Ovary (tissue), 9 donors: ENCODE measurements around the gene MYBPC2. TPM values are rescaled to one million over a fixed set of nuclear protein-coding genes. Genes with fewer than 3 reads are reported as not detected.
A peak's percentile ranks its signal among the peaks of the same experiment; 100 is the strongest.

ENCODE experiments used
- DNase-seq, 5 donors: peaks; one replicate each; pipeline ENCODE4 v3.0.0-alpha.2; 2019 to 2020
- H3K27ac ChIP-seq, 2 donors: fragments of 200-600 bp; one replicate each; pipeline versions ENCODE4 v1.5.1 to v1.8.0; 2019 to 2022
- H3K27me3 ChIP-seq: fragments of 200-600 bp; one replicate; pipeline ENCODE4 v1.8.0; 2022
- H3K36me3 ChIP-seq: fragments of 200-600 bp; sonication (generic); one replicate; pipeline ENCODE4 v1.5.1; 2019
- H3K4me1 ChIP-seq: one replicate; pipeline ENCODE4 v1.8.1; 2013; ENCODE audit warnings: mild to moderate bottlenecking, moderate library complexity; ENCODE audit not compliant: insufficient read depth
- H3K4me3 ChIP-seq: fragments of 200-600 bp; sonication (generic); one replicate; pipeline ENCODE4 v1.5.1; 2017
- H3K9me3 ChIP-seq, 2 donors: fragments of 200-600 bp in 1 of 2; sonication (generic) in 1 of 2; one replicate each; pipeline versions ENCODE4 v1.5.1 to v1.8.1; 2013 to 2019; ENCODE audit warnings: mild to moderate bottlenecking in 1 of 2, moderate library complexity in 1 of 2
- CTCF ChIP-seq, 3 donors: fragments of 450-650 bp in 2 of 3; fragments of 200-600 bp in 1 of 3; IDR thresholded peaks; one replicate each; pipeline versions ENCODE4 v1.5.1 to v1.8.0; 2016 to 2022; ENCODE audit warnings: antibody characterized with exemption in 3 of 3, mild to moderate bottlenecking in 1 of 3
- EP300 ChIP-seq: sonication (generic); formaldehyde crosslinking; IDR thresholded peaks from one replicate; pipeline ENCODE4 v1.6.1; 2017; ENCODE audit warnings: antibody characterized with exemption
- POLR2A ChIP-seq: fragments of 450-650 bp; IDR thresholded peaks from one replicate; pipeline ENCODE4 v1.6.1; 2017; ENCODE audit warnings: antibody characterized with exemption, mild to moderate bottlenecking, moderate library complexity
- WGBS, 3 donors: extraction: QIAGEN DNeasy Blood & Tissue Kit in 1 of 3; methylation state at CpG; one replicate each; pipeline versions ENCODE4 v1.1.5 to v1.1.7; 2013 to 2017; 5-methylcytosine and 5-hydroxymethylcytosine counted together
- intact Hi-C, 4 donors: fragments of 100-400 bp; cut with DNase I; formaldehyde crosslinking; loops; one replicate each; pipeline versions ENCODE4 v1.11.0 to v1.15.1; 2022 to 2023
- polyA plus RNA-seq, 2 donors: library from polyadenylated mRNA; stranded (reverse); fragments of 200-250 nt in 1 of 2; fragments of 350-450 nt in 1 of 2; fragmentation: Illumina TruSeq in 1 of 2; extraction: RNeasy Lipid Tissue Mini Kit (QIAGEN cat#74804) in 1 of 2; gene quantifications; one replicate each; pipeline ENCODE4 v1.2.3, GENCODE V29; 2013 to 2014
- total RNA-seq, 7 donors: library from RNA; depleted of rRNA in 2 of 7; stranded (reverse); fragments of >200 nt in 2 of 7; fragmentation: NEBNext Ultra II Directional in 3 of 7; extraction: Animal tissue kit (Norgen Biotek cat#: 25700) in 3 of 7; gene quantifications; one replicate each; pipeline versions ENCODE4 v1.1.0 to v1.2.4, GENCODE V29; 2016 to 2023
- donor health status: DM: no; HTN: no; CAD: no; lungs with moderate emphysema.
- donor health status: DM: no; HTN: no; CAD: no.
- donor health status: Bipolar disorder and iron deficiency.
- donor health status: DM: yes; HTN: yes; CAD: no.
- donor health status: DM: no; HTN: no; CAD: no.
- donor health status: DM: yes; HTN: yes; CAD: no.

Gene MYBPC2
- total and polyA plus RNA-seq, 9 donors: 0.05 to 0.28 (median 0.10) TPM; not detected in 5

- Histone ChIP-seq H3K27ac (no peak within 1 kb of the TSS), H3K36me3 (no peaks in the 10 kb centered on the region), H3K4me1 (peaks cover 6% of the 10 kb centered on the region), H3K27me3 (no peaks in the 10 kb centered on the region), H3K4me3 (no peak within 1 kb of the TSS), H3K9me3 (no peaks in the 10 kb centered on the region)
- TF ChIP-seq EP300 (no peak), CTCF (IDR thresholded peaks at IDR 0.05) (no peak), POLR2A (no peak)
- intact Hi-C loops: loop anchor here in 3 of 4 donors (5.0 to 10.0 kb wide), 3 partner anchors 162 to 352 kb away; partner anchors contain the start of genes ACP4 (in 1 of the 3) and IZUMO2 (in 1 of the 3)
- no peak for DNase-seq
- WGBS, 3 donors: 18 to 33% (median 21%) methylated on average over 20 to 22 of the region's 22 CpGs
These were observed 81.2 kb downstream of the MYBPC2 start, which contains the start of gene ASPDH for GRCh38 chr19:50513746-50514345. ASPDH (minus strand) TSS chr19:50513913; CDS start chr19:50513823, 90 bp downstream.

GRCh38 chr19:50514346-50515167, 81.9 kb downstream of the MYBPC2 start:
- Histone ChIP-seq H3K9me3 (no peaks in the 10 kb centered on the region), H3K4me3 (no peak overlapping the region), H3K27me3 (no peaks in the 10 kb centered on the region), H3K27ac (no peak overlapping the region), H3K4me1 (peaks cover 6% of the 10 kb centered on the region), H3K36me3 (no peaks in the 10 kb centered on the region)
- intact Hi-C loops: loop anchor here in 3 of 4 donors (5.0 to 10.0 kb wide), 3 partner anchors 162 to 352 kb away; partner anchors contain the start of genes ACP4 (in 1 of the 3) and IZUMO2 (in 1 of the 3)
- DNase-seq: peak in 1 of 5 donors; percentile 37
- WGBS, 3 donors: 24 to 35% (median 31%) methylated on average over 38 of the region's 38 CpGs
- no peak for TF ChIP-seq CTCF (IDR thresholded peaks at IDR 0.05)
- no peak for TF ChIP-seq POLR2A
- no peak for TF ChIP-seq EP300

GRCh38 chr19:50515168-50515561, 82.5 kb downstream of the MYBPC2 start:
- H3K4me1 ChIP-seq: peaks cover 4% of the 10 kb centered on the region
- H3K27ac ChIP-seq: no peak overlapping the region
- H3K4me3 ChIP-seq: no peak overlapping the region
- intact Hi-C loops: loop anchor here in 1 of 4 donors (10.0 kb wide), 1 partner anchor 280 kb away; the partner anchor contains the start of gene ACP4
- no peaks in the 10 kb centered on the region for H3K9me3 ChIP-seq
- no peak for DNase-seq
- WGBS, 3 donors: 61 to 72% (median 70%) methylated on average over 11 of the region's 11 CpGs
- TF ChIP-seq EP300: no peak
- no peak for TF ChIP-seq POLR2A
- no peak for TF ChIP-seq CTCF (IDR thresholded peaks at IDR 0.05)
- H3K36me3 ChIP-seq: no peaks in the 10 kb centered on the region
- no peaks in the 10 kb centered on the region for H3K27me3 ChIP-seq

Other genes with a start within 250 kb of the MYBPC2 start
- 10 to 100 TPM in 3 of 7 donors, 1 to 10 TPM in 2, under 1 TPM in 2; 0.23 to 82.1 (median 7.4) TPM for gene MYH14, start 229.3 kb upstream of the MYBPC2 start, total RNA-seq
- gene MYH14, start 229.3 kb upstream of the MYBPC2 start, polyA plus RNA-seq: under 1 TPM; 0.31 to 0.48 TPM
- 10 to 100 TPM in 1 of 7 donors, 1 to 10 TPM in 3, under 1 TPM in 3; 0.28 to 10.2 (median 2.2) TPM for gene KCNC3, start 103.5 kb upstream of the MYBPC2 start, total RNA-seq
- under 1 TPM; 0.19 to 0.45 TPM for gene KCNC3, start 103.5 kb upstream of the MYBPC2 start, polyA plus RNA-seq
- 1 to 10 TPM in 4 of 7 donors, under 1 TPM in 3; 0.61 to 2.7 (median 1.0) TPM for gene NAPSA, start 67.3 kb upstream of the MYBPC2 start, total RNA-seq
- gene NAPSA, start 67.3 kb upstream of the MYBPC2 start, polyA plus RNA-seq: under 1 TPM; 0.40 to 0.87 TPM
- 10 to 100 TPM; 58.6 to 84.2 (median 62.3) TPM for gene NR1H2, start 56.4 kb upstream of the MYBPC2 start, total RNA-seq
- gene NR1H2, start 56.4 kb upstream of the MYBPC2 start, polyA plus RNA-seq: 10 to 100 TPM; 11.5 to 72.1 TPM
- 10 to 100 TPM in 6 of 7 donors, 1 to 10 TPM in 1; 7.5 to 25.2 (median 20.3) TPM for gene POLD1, start 48.5 kb upstream of the MYBPC2 start, total RNA-seq
- gene POLD1, start 48.5 kb upstream of the MYBPC2 start, polyA plus RNA-seq: 10 to 100 TPM in 1 of 2 donors, under 1 TPM in 1; 0.52 to 14.4 TPM
- under 1 TPM in 3 of 7 donors, not detected in 4; 0.12 to 0.46 (median 0.26) TPM for gene SPIB, start 14.0 kb upstream of the MYBPC2 start, total RNA-seq
- under 1 TPM in 1 of 2 donors, not detected in 1; 0.25 TPM for gene SPIB, start 14.0 kb upstream of the MYBPC2 start, polyA plus RNA-seq
- gene EMC10, start 43.6 kb downstream of the MYBPC2 start, total RNA-seq: 100 to 1,000 TPM in 3 of 7 donors, 10 to 100 TPM in 4; 50.4 to 132 (median 96.7) TPM
- gene EMC10, start 43.6 kb downstream of the MYBPC2 start, polyA plus RNA-seq: 100 to 1,000 TPM in 1 of 2 donors, 10 to 100 TPM in 1; 27.6 to 113 TPM
- 10 to 100 TPM in 1 of 7 donors, 1 to 10 TPM in 6; 2.1 to 10.3 (median 3.3) TPM for gene GARIN5A, start 44.0 kb downstream of the MYBPC2 start, total RNA-seq
- 1 to 10 TPM in 1 of 2 donors, under 1 TPM in 1; 0.47 to 4.3 TPM for gene GARIN5A, start 44.0 kb downstream of the MYBPC2 start, polyA plus RNA-seq
- 10 to 100 TPM; 15.0 to 28.9 (median 21.8) TPM for gene JOSD2, start 78.3 kb downstream of the MYBPC2 start, total RNA-seq
- 10 to 100 TPM in 1 of 2 donors, not detected in 1; 42.5 TPM for gene JOSD2, start 78.3 kb downstream of the MYBPC2 start, polyA plus RNA-seq
- gene ASPDH, start 81.0 kb downstream of the MYBPC2 start, total RNA-seq: not detected
- not detected for gene ASPDH, start 81.0 kb downstream of the MYBPC2 start, polyA plus RNA-seq
- 1 to 10 TPM; 1.2 to 7.9 (median 2.5) TPM for gene LRRC4B, start 135.5 kb downstream of the MYBPC2 start, total RNA-seq
- gene LRRC4B, start 135.5 kb downstream of the MYBPC2 start, polyA plus RNA-seq: 1 to 10 TPM in 1 of 2 donors, under 1 TPM in 1; 0.12 to 5.6 TPM
- gene SYT3, start 207.0 kb downstream of the MYBPC2 start, total RNA-seq: under 1 TPM in 1 of 7 donors, not detected in 6; 0.08 TPM
- under 1 TPM; 0.10 to 0.32 TPM for gene SYT3, start 207.0 kb downstream of the MYBPC2 start, polyA plus RNA-seq
- 10 to 100 TPM in 1 of 7 donors, 1 to 10 TPM in 3, not detected in 3; 1.1 to 12.6 (median 2.1) TPM for gene C19orf81, start 216.6 kb downstream of the MYBPC2 start, total RNA-seq
- not detected for gene C19orf81, start 216.6 kb downstream of the MYBPC2 start, polyA plus RNA-seq